Transverse colon (tissue), 4 donors: ENCODE results near the gene TMEM89. TPM values are rescaled to one million over a fixed set of nuclear protein-coding genes. Genes with fewer than 3 reads are reported as not detected.

Source experiments
- DNase-seq: peaks from one replicate; pipeline ENCODE4 v3.0.0-alpha.2; 2019
- H3K27ac ChIP-seq, 4 donors: fragments of 200-600 bp; sonication (generic); 2 replicates each; pipeline ENCODE4 v1.5.1; 2016 to 2018; ENCODE audit warnings: inconsistent platforms in 4 of 4
- H3K27me3 ChIP-seq: fragments of 200-600 bp; sonication (generic); 2 replicates; pipeline ENCODE4 v1.5.1; 2017; ENCODE audit warnings: inconsistent platforms
- H3K36me3 ChIP-seq, 4 donors: fragments of 200-600 bp; sonication (generic); 2 replicates each; pipeline ENCODE4 v1.5.1; 2017 to 2019; ENCODE audit warnings: inconsistent platforms in 4 of 4
- H3K4me1 ChIP-seq, 4 donors: fragments of 200-600 bp; sonication (generic); 2 replicates each; pipeline ENCODE4 v1.5.1; 2017 to 2020; ENCODE audit warnings: inconsistent platforms in 4 of 4
- H3K4me3 ChIP-seq, 4 donors: fragments of 200-600 bp; sonication (generic); 1 replicate in 1 of 4; 2 replicates in 3 of 4; pipeline versions ENCODE4 v1.5.1 to v1.6.1; 2017 to 2019; ENCODE audit warnings: inconsistent platforms in 4 of 4
- H3K9me3 ChIP-seq, 2 donors: fragments of 200-600 bp; sonication (generic); 2 replicates each; pipeline ENCODE4 v1.5.1; 2017 to 2019; ENCODE audit warnings: inconsistent platforms in 2 of 2
- EP300 ChIP-seq: sonication (generic); formaldehyde crosslinking; IDR thresholded peaks from one replicate; pipeline ENCODE4 v1.6.1; 2017; ENCODE audit warnings: antibody characterized with exemption, low read depth
- POLR2A ChIP-seq: fragments of 450-650 bp; IDR thresholded peaks from one replicate; pipeline ENCODE4 v1.6.1; 2016; ENCODE audit warnings: antibody characterized with exemption, mild to moderate bottlenecking, moderate library complexity
- POLR2AphosphoS5 ChIP-seq, 3 donors: sonication (generic); formaldehyde crosslinking; IDR thresholded peaks; one replicate each; pipeline ENCODE4 v1.6.1; 2016; ENCODE audit warnings: antibody characterized with exemption in 3 of 3
- WGBS, 2 donors: methylation state at CpG; one replicate each; pipeline ENCODE4 v1.1.5; 2018; ENCODE audit warnings: low coverage in 1 of 2; 5-methylcytosine and 5-hydroxymethylcytosine counted together
- in situ Hi-C, 4 donors: fragments of 200-750 bp; cut with MboI; loops; one replicate each; pipeline versions ENCODE4 v1.15.0 to v1.15.1; 2017; ENCODE audit warnings: low sequenced_read_pairs in 3 of 4, low pct_ligation_motif_present in 1 of 4, low pct_unique_long_range_greater_than_20kb in 1 of 4
- intact Hi-C: fragments of 100-400 bp; cut with DNase I; formaldehyde crosslinking; loops from one replicate; pipeline ENCODE4 v1.15.1; 2023; ENCODE audit warnings: low total_unique reads
- total RNA-seq, 4 donors: library from RNA; depleted of rRNA; stranded (reverse); fragments of >200 nt; gene quantifications; one replicate each; pipeline ENCODE4 v1.1.0, GENCODE V29; 2016
- TF ChIP-seq, protein P1 (sequence below), 5 experiments: fragments of 200-600 bp in 3 of 5; fragments of 450-650 bp in 2 of 5; sonication (generic) in 3 of 5; IDR thresholded peaks; 1 replicate in 2 of 5; 2 replicates in 3 of 5; pipeline ENCODE4 v1.5.1; 2016 to 2017; ENCODE audit warnings: antibody characterized with exemption in 5 of 5, inconsistent platforms in 3 of 5, mild to moderate bottlenecking in 2 of 5, moderate library complexity in 1 of 5

The TMEM89 gene
- total RNA-seq, 4 donors from 2014 or later = 13.1 TPM; not detected in 3

DNA sequence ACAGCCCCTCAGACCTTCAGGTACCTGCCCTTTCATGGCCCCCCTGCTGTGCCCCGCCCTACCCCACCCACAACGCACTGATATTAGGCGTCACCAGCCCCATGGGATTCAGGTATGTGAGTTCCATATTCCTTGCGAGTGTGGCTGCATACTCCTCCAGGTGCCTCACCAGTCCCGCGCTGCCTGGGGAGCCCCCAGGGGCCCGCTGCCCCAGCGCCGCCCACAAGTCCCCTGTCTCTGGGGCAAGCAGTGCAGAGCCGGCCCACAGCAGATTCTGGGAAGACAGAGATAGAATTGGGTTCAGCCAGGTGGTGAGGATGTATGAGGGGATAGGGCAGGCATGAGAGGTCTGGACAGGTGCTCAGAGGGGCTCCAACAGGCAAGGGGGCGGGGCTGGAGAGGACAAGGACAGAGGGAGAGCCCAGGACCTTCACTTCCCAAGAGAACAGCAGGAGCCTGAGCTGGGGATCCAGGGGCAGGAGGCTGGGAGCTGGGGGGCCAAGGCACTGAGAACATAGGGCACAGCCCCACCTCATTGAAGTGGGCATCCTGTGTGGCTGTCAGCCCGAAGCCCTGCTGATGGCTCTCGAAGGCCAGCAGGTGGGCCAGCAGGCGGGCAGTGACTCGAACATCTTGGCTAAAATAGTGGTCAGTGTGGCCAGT lies 26.8 kb upstream of the TMEM89 start:
- no peak for DNase-seq
- H3K9me3 ChIP-seq = no peaks in the 10 kb centered on the region
- no peaks in the 10 kb centered on the region for H3K27me3 ChIP-seq
- no peak for TF ChIP-seq POLR2A
- TF ChIP-seq POLR2AphosphoS5 (IDR thresholded peaks at IDR 0.05) = no peak
- TF ChIP-seq, protein P1, sequence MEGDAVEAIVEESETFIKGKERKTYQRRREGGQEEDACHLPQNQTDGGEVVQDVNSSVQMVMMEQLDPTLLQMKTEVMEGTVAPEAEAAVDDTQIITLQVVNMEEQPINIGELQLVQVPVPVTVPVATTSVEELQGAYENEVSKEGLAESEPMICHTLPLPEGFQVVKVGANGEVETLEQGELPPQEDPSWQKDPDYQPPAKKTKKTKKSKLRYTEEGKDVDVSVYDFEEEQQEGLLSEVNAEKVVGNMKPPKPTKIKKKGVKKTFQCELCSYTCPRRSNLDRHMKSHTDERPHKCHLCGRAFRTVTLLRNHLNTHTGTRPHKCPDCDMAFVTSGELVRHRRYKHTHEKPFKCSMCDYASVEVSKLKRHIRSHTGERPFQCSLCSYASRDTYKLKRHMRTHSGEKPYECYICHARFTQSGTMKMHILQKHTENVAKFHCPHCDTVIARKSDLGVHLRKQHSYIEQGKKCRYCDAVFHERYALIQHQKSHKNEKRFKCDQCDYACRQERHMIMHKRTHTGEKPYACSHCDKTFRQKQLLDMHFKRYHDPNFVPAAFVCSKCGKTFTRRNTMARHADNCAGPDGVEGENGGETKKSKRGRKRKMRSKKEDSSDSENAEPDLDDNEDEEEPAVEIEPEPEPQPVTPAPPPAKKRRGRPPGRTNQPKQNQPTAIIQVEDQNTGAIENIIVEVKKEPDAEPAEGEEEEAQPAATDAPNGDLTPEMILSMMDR (IDR thresholded peaks at IDR 0.05) = no peak
- no peak for TF ChIP-seq EP300
- H3K36me3 ChIP-seq = no peaks in the 10 kb centered on the region
- intact Hi-C loops (no loop called here), in situ Hi-C loops (no loop called here)
- WGBS, 2 donors = 87% methylated on average over 12 of the region's 15 CpGs; no CpG with 5 or more reads in 1 of the 2 donors
- H3K4me3 ChIP-seq = no peak overlapping the region
- H3K27ac ChIP-seq = no peak overlapping the region
- H3K4me1 ChIP-seq = no peaks in the 10 kb centered on the region

DNA sequence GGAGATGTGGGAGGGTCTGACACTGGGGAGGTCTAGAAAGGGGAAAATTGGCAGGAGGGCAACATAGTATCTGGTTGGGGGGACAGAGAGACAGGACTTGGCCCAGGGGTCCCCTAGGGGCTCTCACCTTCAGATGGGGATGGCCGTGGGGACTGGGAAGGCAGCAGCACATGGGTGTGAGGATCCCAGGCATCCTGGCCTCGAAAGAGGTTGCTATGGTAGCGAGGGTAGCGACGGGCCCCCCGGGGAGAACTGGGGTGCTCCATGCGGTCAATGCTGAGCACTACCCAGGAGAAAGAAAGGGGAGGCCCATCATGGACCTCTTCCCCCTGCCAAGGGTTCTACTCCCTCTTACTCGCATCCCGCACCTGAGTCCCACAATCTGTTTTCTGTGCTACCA lies 26.1 kb upstream of the TMEM89 start:
- no peaks in the 10 kb centered on the region for H3K27me3 ChIP-seq
- no peaks in the 10 kb centered on the region for H3K9me3 ChIP-seq
- TF ChIP-seq, protein P1 (IDR thresholded peaks at IDR 0.05) = no peak
- TF ChIP-seq POLR2A (no peak), EP300 (no peak)
- no peaks in the 10 kb centered on the region for H3K36me3 ChIP-seq
- in situ Hi-C loops (no loop called here), intact Hi-C loops (no loop called here)
- no peak overlapping the region for H3K4me3 ChIP-seq
- DNase-seq = no peak
- no peak overlapping the region for H3K27ac ChIP-seq
- 73 to 82% methylated on average over 1 to 9 of the region's 9 CpGs for WGBS, 2 donors
- no peaks in the 10 kb centered on the region for H3K4me1 ChIP-seq

DNA sequence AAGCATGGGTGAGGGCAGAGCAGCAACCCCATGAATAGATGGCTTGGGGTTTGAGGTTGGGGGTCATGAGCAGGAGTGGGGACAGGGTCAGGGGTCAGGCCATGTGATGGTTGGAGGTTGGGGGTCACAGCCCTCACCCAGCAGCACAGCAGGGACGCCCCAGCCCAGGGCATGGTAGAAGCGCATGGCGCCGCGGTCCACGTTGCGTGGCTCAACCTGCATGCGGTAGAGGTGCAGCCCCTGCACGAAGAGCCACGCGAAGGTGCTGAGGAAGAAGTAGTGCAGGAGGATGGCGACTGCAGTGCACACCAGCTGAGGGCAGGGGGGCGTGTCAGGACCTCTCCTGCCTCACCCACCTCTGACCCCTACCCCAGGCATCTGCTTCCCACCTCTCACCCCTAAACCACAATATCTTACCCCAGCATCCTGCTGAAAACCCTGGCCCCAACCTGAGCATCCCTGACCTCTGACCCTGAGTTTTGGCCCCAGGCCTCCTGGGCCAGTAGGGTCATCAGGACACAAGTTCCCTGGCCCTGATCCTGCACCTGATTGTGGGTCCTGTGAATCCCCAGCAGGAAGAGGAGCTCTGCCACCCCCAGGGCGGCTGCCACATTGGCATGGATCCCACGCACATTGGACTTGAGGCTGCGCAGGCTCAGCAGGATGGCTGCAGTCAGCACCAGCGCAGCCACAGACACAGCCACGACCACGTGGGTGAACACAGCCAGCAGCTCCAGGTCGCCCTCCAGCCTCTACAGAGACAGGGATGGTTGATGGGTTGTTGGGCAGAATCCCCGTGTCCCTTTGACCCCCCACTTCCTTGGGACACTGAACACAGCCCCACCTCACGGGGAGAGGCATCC lies 23.6 kb upstream of the TMEM89 start:
- no peaks in the 10 kb centered on the region for H3K4me1 ChIP-seq
- no peak overlapping the region for H3K27ac ChIP-seq
- 91% methylated on average over 17 of the region's 22 CpGs; no CpG with 5 or more reads in 1 of the 2 donors for WGBS, 2 donors
- H3K27me3 ChIP-seq = no peaks in the 10 kb centered on the region
- no peak for DNase-seq
- TF ChIP-seq, protein P1 (IDR thresholded peaks at IDR 0.05) = no peak
- TF ChIP-seq POLR2A = no peak
- no peaks in the 10 kb centered on the region for H3K9me3 ChIP-seq
- intact Hi-C loops (no loop called here), in situ Hi-C loops (no loop called here)
- no peak overlapping the region for H3K4me3 ChIP-seq
- H3K36me3 ChIP-seq = no peaks in the 10 kb centered on the region

DNA sequence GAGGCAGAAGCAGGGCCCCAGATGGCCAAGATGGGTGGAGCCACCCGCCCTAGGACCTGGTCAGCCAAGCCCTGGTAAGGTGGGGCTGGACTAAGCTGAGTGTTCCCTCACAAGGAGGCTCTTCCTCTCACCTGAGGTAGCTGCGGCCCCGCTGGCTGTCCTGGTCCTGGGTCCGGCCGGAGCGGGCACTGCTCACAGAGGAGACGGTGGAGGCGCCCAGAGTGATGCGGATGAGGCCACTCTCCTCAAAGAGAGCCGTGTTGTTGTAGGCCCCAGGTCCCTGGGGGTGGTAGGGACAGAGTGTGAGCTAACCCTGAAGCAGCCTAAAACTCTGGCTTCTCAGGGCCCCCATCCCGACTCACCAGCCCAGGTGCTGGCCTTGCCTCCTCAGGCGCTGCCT lies 21.0 kb upstream of the TMEM89 start:
- in situ Hi-C loops = no loop called here
- 92% methylated on average over 12 of the region's 12 CpGs; no CpG with 5 or more reads in 1 of the 2 donors for WGBS, 2 donors
- no peak for DNase-seq

More for the DNA sequence above, 21.0 kb upstream of the TMEM89 start:
- Histone ChIP-seq H3K27ac (no peak overlapping the region), H3K27me3 (no peaks in the 10 kb centered on the region), H3K4me3 (no peak overlapping the region), H3K9me3 (no peaks in the 10 kb centered on the region), H3K4me1 (no peaks in the 10 kb centered on the region), H3K36me3 (no peaks in the 10 kb centered on the region)
- TF ChIP-seq POLR2AphosphoS5 (IDR thresholded peaks at IDR 0.05) (no peak), EP300 (no peak), POLR2A (no peak)
- TF ChIP-seq, protein P1 (IDR thresholded peaks at IDR 0.05) = no peak
- intact Hi-C loops = no loop called here
